Activated CD4-positive, alpha-beta T cell treated with anti-CD3 and anti-CD28 coated beads, Interleukin-2, amount 10 ng/mL, durations not matched to agents 7 days and 5 days (primary cell): ENCODE measurements around the gene HIVEP3. TPM values are rescaled to one million over a fixed set of nuclear protein-coding genes. Genes with fewer than 3 reads are reported as not detected.

Experiments used
- CTCF ChIA-PET: fragments of 350-600 bp; sonication (Branson Sonifier 250); formaldehyde crosslinking; loops from one replicate; lab custom pipeline; 2021; ENCODE audit warnings: antibody characterized with exemption; lab: Charles Lee
- POLR2A ChIA-PET: fragments of 350-600 bp; sonication (Branson Sonifier 250); formaldehyde crosslinking; loops from one replicate; lab custom pipeline; 2021; ENCODE audit warnings: antibody characterized with exemption; lab: Charles Lee
- DNase-seq: peaks from one replicate; pipeline ENCODE4 v3.0.0-alpha.2; 2020
- H3K27ac Mint-ChIP-seq: one replicate; pipeline ENCODE4 v1.8.0; 2021; ENCODE audit warnings: mild to moderate bottlenecking, moderate library complexity, mixed read lengths
- H3K27me3 Mint-ChIP-seq: one replicate; pipeline ENCODE4 v1.8.0; 2021; ENCODE audit warnings: mixed read lengths
- H3K36me3 Mint-ChIP-seq: one replicate; pipeline ENCODE4 v1.8.0; 2021; ENCODE audit warnings: low read depth, mixed read lengths
- H3K4me1 Mint-ChIP-seq: one replicate; pipeline ENCODE4 v1.8.0; 2021; ENCODE audit warnings: mixed read lengths
- H3K4me3 Mint-ChIP-seq: one replicate; pipeline ENCODE4 v1.8.0; 2021; ENCODE audit warnings: mild to moderate bottlenecking, moderate library complexity, mixed read lengths
- H3K9me3 Mint-ChIP-seq: one replicate; pipeline ENCODE4 v1.8.0; 2021; ENCODE audit warnings: mixed read lengths
- total RNA-seq, 2 experiments: library from RNA; stranded (reverse); gene quantifications; one replicate each; pipeline ENCODE4 v1.2.3, GENCODE V29; 2021

The HIVEP3 gene
- total RNA-seq, 2 experiments from 2014 or later: 18.4 to 21.5 TPM

- Mint-ChIP-seq H3K27ac (no peak overlapping the region), H3K36me3 (no peaks in the 10 kb centered on the region), H3K4me1 (peaks cover 10% of the 10 kb centered on the region), H3K9me3 (no peaks in the 10 kb centered on the region), H3K4me3 (no peak overlapping the region), H3K27me3 (no peaks in the 10 kb centered on the region)
- ChIA-PET CTCF (no interaction called here), POLR2A (no interaction called here)
- DNase-seq: no peak
These were observed 414.3 kb downstream of the HIVEP3 start for GRCh38 chr1:41504114-41505035.

- no peak for DNase-seq
- no peak overlapping the region for H3K27ac Mint-ChIP-seq
- H3K27me3 Mint-ChIP-seq: no peaks in the 10 kb centered on the region
- H3K4me1 Mint-ChIP-seq: peaks cover 10% of the 10 kb centered on the region
- no peaks in the 10 kb centered on the region for H3K36me3 Mint-ChIP-seq
- no peak overlapping the region for H3K4me3 Mint-ChIP-seq
- ChIA-PET CTCF (no interaction called here), POLR2A (no interaction called here)
- H3K9me3 Mint-ChIP-seq: no peaks in the 10 kb centered on the region
These were observed 415.1 kb downstream of the HIVEP3 start for GRCh38 chr1:41503538-41504113.

- no peak overlapping the region for H3K27ac Mint-ChIP-seq
- H3K27me3 Mint-ChIP-seq: peaks cover 2% of the 10 kb centered on the region
- CTCF ChIA-PET: no interaction called here
- POLR2A ChIA-PET: no interaction called here
- no peaks in the 10 kb centered on the region for H3K36me3 Mint-ChIP-seq
- DNase-seq: no peak
- H3K4me1 Mint-ChIP-seq: peaks cover 10% of the 10 kb centered on the region
- no peaks in the 10 kb centered on the region for H3K9me3 Mint-ChIP-seq
- no peak overlapping the region for H3K4me3 Mint-ChIP-seq
These were observed 415.8 kb downstream of the HIVEP3 start for GRCh38 chr1:41502912-41503311.

- CTCF ChIA-PET: interaction anchor here (1.3 to 1.8 kb wide), 2 partner anchors 9 to 14 kb away, joined by 4 to 8 read pairs; no protein-coding TSS in a partner anchor
- no peak overlapping the region for H3K27ac Mint-ChIP-seq
- H3K27me3 Mint-ChIP-seq: peaks cover 4% of the 10 kb centered on the region
- H3K4me3 Mint-ChIP-seq: no peak overlapping the region
- DNase-seq: no peak
- no peaks in the 10 kb centered on the region for H3K9me3 Mint-ChIP-seq
- H3K4me1 Mint-ChIP-seq: peaks cover 13% of the 10 kb centered on the region
- POLR2A ChIA-PET: no interaction called here
- no peaks in the 10 kb centered on the region for H3K36me3 Mint-ChIP-seq
These were observed 417.1 kb downstream of the HIVEP3 start for GRCh38 chr1:41501581-41501980.

GRCh38 chr1:41500781-41501518 lies 417.8 kb downstream of the HIVEP3 start:
- Mint-ChIP-seq H3K4me3 (no peak overlapping the region), H3K4me1 (peaks cover 13% of the 10 kb centered on the region), H3K27ac (no peak overlapping the region), H3K9me3 (no peaks in the 10 kb centered on the region), H3K27me3 (peaks cover 4% of the 10 kb centered on the region), H3K36me3 (no peaks in the 10 kb centered on the region)
- ChIA-PET CTCF (interaction anchor here (1.3 to 1.8 kb wide), 2 partner anchors 9 to 15 kb away, joined by 4 to 8 read pairs; no protein-coding TSS in a partner anchor), POLR2A (no interaction called here)
- no peak for DNase-seq

- H3K27ac Mint-ChIP-seq: no peak overlapping the region
- DNase-seq: no peak
- no peak overlapping the region for H3K4me3 Mint-ChIP-seq
- no peaks in the 10 kb centered on the region for H3K36me3 Mint-ChIP-seq
- CTCF ChIA-PET: interaction anchor here (1.3 to 1.8 kb wide), 2 partner anchors 8 to 16 kb away, joined by 4 to 8 read pairs; no protein-coding TSS in a partner anchor
- H3K9me3 Mint-ChIP-seq: no peaks in the 10 kb centered on the region
- peaks cover 18% of the 10 kb centered on the region for H3K4me1 Mint-ChIP-seq
- POLR2A ChIA-PET: no interaction called here
- peaks cover 4% of the 10 kb centered on the region for H3K27me3 Mint-ChIP-seq
These were observed 418.3 kb downstream of the HIVEP3 start for GRCh38 chr1:41500378-41500777.

GRCh38 chr1:41499591-41499990 lies 419.1 kb downstream of the HIVEP3 start:
- CTCF ChIA-PET: interaction anchor here (2.0 kb wide), 1 partner anchor 16 kb away, joined by 7 read pairs; no protein-coding TSS in a partner anchor
- no peak for DNase-seq
- Mint-ChIP-seq H3K27ac (no peak overlapping the region), H3K36me3 (no peaks in the 10 kb centered on the region), H3K9me3 (no peaks in the 10 kb centered on the region), H3K27me3 (peaks cover 9% of the 10 kb centered on the region), H3K4me3 (no peak overlapping the region), H3K4me1 (peaks cover 13% of the 10 kb centered on the region)
- POLR2A ChIA-PET: no interaction called here

- DNase-seq: no peak
- peaks cover 9% of the 10 kb centered on the region for H3K27me3 Mint-ChIP-seq
These were observed 419.9 kb downstream of the HIVEP3 start for GRCh38 chr1:41498804-41499203.

GRCh38 chr1:41498391-41498790 lies 420.3 kb downstream of the HIVEP3 start:
- no peaks in the 10 kb centered on the region for H3K36me3 Mint-ChIP-seq
- ChIA-PET POLR2A (no interaction called here), CTCF (interaction anchor here (2.0 kb wide), 1 partner anchor 18 kb away, joined by 7 read pairs; no protein-coding TSS in a partner anchor)
- no peak overlapping the region for H3K4me3 Mint-ChIP-seq
- no peak for DNase-seq
- peaks cover 9% of the 10 kb centered on the region for H3K27me3 Mint-ChIP-seq
- H3K9me3 Mint-ChIP-seq: no peaks in the 10 kb centered on the region
- H3K27ac Mint-ChIP-seq: no peak overlapping the region
- peaks cover 8% of the 10 kb centered on the region for H3K4me1 Mint-ChIP-seq

More at GRCh38 chr1:41498804-41499203, 419.9 kb downstream of the HIVEP3 start:
- Mint-ChIP-seq H3K4me3 (no peak overlapping the region), H3K4me1 (peaks cover 8% of the 10 kb centered on the region), H3K9me3 (no peaks in the 10 kb centered on the region), H3K36me3 (no peaks in the 10 kb centered on the region), H3K27ac (no peak overlapping the region)
- POLR2A ChIA-PET: no interaction called here
- CTCF ChIA-PET: interaction anchor here (2.0 kb wide), 1 partner anchor 17 kb away, joined by 7 read pairs; no protein-coding TSS in a partner anchor

- DNase-seq: no peak
- Mint-ChIP-seq H3K27me3 (peaks cover 9% of the 10 kb centered on the region), H3K27ac (no peak overlapping the region), H3K36me3 (no peaks in the 10 kb centered on the region), H3K4me3 (no peak overlapping the region), H3K4me1 (peaks cover 8% of the 10 kb centered on the region), H3K9me3 (no peaks in the 10 kb centered on the region)
- ChIA-PET CTCF (interaction anchor here (0.6 to 2.0 kb wide), 3 partner anchors 18 to 765 kb away, joined by 3 to 7 read pairs (median 5); no protein-coding TSS in a partner anchor), POLR2A (no interaction called here)
These were observed 421.2 kb downstream of the HIVEP3 start for GRCh38 chr1:41497461-41498030.

GRCh38 chr1:41497056-41497440 lies 421.7 kb downstream of the HIVEP3 start:
- Mint-ChIP-seq H3K27me3 (peaks cover 9% of the 10 kb centered on the region), H3K4me3 (no peak overlapping the region), H3K36me3 (no peaks in the 10 kb centered on the region), H3K4me1 (peaks cover 8% of the 10 kb centered on the region), H3K9me3 (no peaks in the 10 kb centered on the region), H3K27ac (no peak overlapping the region)
- CTCF ChIA-PET: interaction anchor here (0.6 kb wide), 2 partner anchors 74 to 766 kb away, joined by 3 to 5 read pairs; no protein-coding TSS in a partner anchor
- POLR2A ChIA-PET: no interaction called here
- no peak for DNase-seq
